T-helper 1 cell treated with Interleukin-12 subunit alpha and Interleukin-12 subunit beta and Interleukin-4 antibody, amounts not matched to agents 30 μg/mL and 1 μg/mL, for 36 hours (primary cell): ENCODE measurements around the gene MTA1.

ENCODE experiments used
- H3K27ac Mint-ChIP-seq: one replicate; pipeline ENCODE4 v1.8.0; 2021; ENCODE audit warnings: mild to moderate bottlenecking, mixed read lengths
- H3K27me3 Mint-ChIP-seq: one replicate; pipeline ENCODE4 v1.8.0; 2021; ENCODE audit warnings: low read depth, mixed read lengths
- H3K36me3 Mint-ChIP-seq: one replicate; pipeline ENCODE4 v1.8.0; 2021; ENCODE audit warnings: low read depth, mixed read lengths
- H3K4me1 Mint-ChIP-seq: one replicate; pipeline ENCODE4 v1.8.0; 2021; ENCODE audit warnings: low read depth, mixed read lengths
- H3K4me3 Mint-ChIP-seq: one replicate; pipeline ENCODE4 v1.8.0; 2021; ENCODE audit warnings: mild to moderate bottlenecking, moderate library complexity, mixed read lengths
- H3K9me3 Mint-ChIP-seq: one replicate; pipeline ENCODE4 v1.8.0; 2021; ENCODE audit warnings: mixed read lengths

MTA1 gene

GRCh38 chr14:105392131-105393090 lies 27.2 kb upstream of the MTA1 start:
- Mint-ChIP-seq H3K4me1 (peaks cover 3% of the 10 kb centered on the region), H3K27me3 (no peaks in the 10 kb centered on the region)

GRCh38 chr14:105393151-105393550 lies 26.5 kb upstream of the MTA1 start:
- Mint-ChIP-seq H3K4me1 (peaks cover 6% of the 10 kb centered on the region), H3K27ac (no peak overlapping the region), H3K9me3 (no peaks in the 10 kb centered on the region), H3K36me3 (peaks cover 2% of the 10 kb centered on the region), H3K27me3 (no peaks in the 10 kb centered on the region), H3K4me3 (no peak overlapping the region)

More at GRCh38 chr14:105392131-105393090, 27.2 kb upstream of the MTA1 start:
- Mint-ChIP-seq H3K36me3 (peaks cover 2% of the 10 kb centered on the region), H3K9me3 (no peaks in the 10 kb centered on the region), H3K4me3 (no peak overlapping the region), H3K27ac (no peak overlapping the region)

- H3K36me3 Mint-ChIP-seq, result peaks cover 2% of the 10 kb centered on the region
Measured at GRCh38 chr14:105394714-105395537, 24.7 kb upstream of the MTA1 start.

DNA sequence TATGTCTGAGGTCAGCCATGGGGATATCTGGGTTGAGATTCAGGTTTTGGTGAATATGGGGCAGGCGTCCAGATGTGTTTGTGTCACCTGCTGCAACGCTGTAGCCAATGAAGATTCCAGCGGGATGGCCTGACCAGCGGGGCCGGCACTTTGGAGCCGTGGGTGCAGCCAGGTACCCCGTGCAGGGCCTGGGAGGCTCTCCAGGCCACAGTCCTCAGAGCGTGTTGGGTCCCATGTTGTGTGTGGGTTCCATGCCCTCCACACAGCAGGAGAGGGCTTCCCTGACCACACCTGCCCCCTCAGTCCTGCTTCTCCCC lies 24.1 kb upstream of the MTA1 start:
- H3K36me3 Mint-ChIP-seq, result peaks cover 6% of the 10 kb centered on the region
- H3K9me3 Mint-ChIP-seq, result no peaks in the 10 kb centered on the region
- H3K4me3 Mint-ChIP-seq, result no peak overlapping the region
- H3K27me3 Mint-ChIP-seq, result no peaks in the 10 kb centered on the region
- no peak overlapping the region for H3K27ac Mint-ChIP-seq
- peaks cover 12% of the 10 kb centered on the region for H3K4me1 Mint-ChIP-seq

More at GRCh38 chr14:105394714-105395537, 24.7 kb upstream of the MTA1 start:
- H3K4me3 Mint-ChIP-seq, result no peak overlapping the region
- no peaks in the 10 kb centered on the region for H3K9me3 Mint-ChIP-seq
- peaks cover 12% of the 10 kb centered on the region for H3K4me1 Mint-ChIP-seq
- no peaks in the 10 kb centered on the region for H3K27me3 Mint-ChIP-seq
- no peak overlapping the region for H3K27ac Mint-ChIP-seq

GRCh38 chr14:105397350-105397931 lies 22.2 kb upstream of the MTA1 start:
- Mint-ChIP-seq H3K9me3 (no peaks in the 10 kb centered on the region), H3K36me3 (peaks cover 17% of the 10 kb centered on the region), H3K4me3 (peak overlapping the region; percentile 65), H3K27me3 (no peaks in the 10 kb centered on the region), H3K4me1 (peaks cover 13% of the 10 kb centered on the region), H3K27ac (peak overlapping the region; percentile 82)

GRCh38 chr14:105398044-105398725 lies 21.4 kb upstream of the MTA1 start, which contains the start of gene TEX22:
TSS of gene TEX22 (plus strand) at chr14:105398538. CDS start at chr14:105399341, 803 bp downstream.
- H3K4me1 Mint-ChIP-seq, result peaks cover 14% of the 10 kb centered on the region
- H3K9me3 Mint-ChIP-seq, result no peaks in the 10 kb centered on the region
- H3K4me3 Mint-ChIP-seq, result peak within 1 kb of the TSS; percentile 92

GRCh38 chr14:105398726-105399465 lies 20.7 kb upstream of the MTA1 start:
- H3K9me3 Mint-ChIP-seq, result no peaks in the 10 kb centered on the region
- peak overlapping the region; percentile 92 for H3K4me3 Mint-ChIP-seq
- no peaks in the 10 kb centered on the region for H3K27me3 Mint-ChIP-seq
- peak overlapping the region; percentile 89 for H3K27ac Mint-ChIP-seq
- H3K36me3 Mint-ChIP-seq, result peaks cover 17% of the 10 kb centered on the region
- peaks cover 14% of the 10 kb centered on the region for H3K4me1 Mint-ChIP-seq

More at GRCh38 chr14:105398044-105398725, 21.4 kb upstream of the MTA1 start, which contains the start of gene TEX22:
- Mint-ChIP-seq H3K27ac (peak within 1 kb of the TSS; percentile 89), H3K27me3 (no peaks in the 10 kb centered on the region), H3K36me3 (peaks cover 17% of the 10 kb centered on the region)

GRCh38 chr14:105399466-105399775 lies 20.2 kb upstream of the MTA1 start:
- Mint-ChIP-seq H3K36me3 (peaks cover 17% of the 10 kb centered on the region), H3K27me3 (no peaks in the 10 kb centered on the region), H3K4me1 (peaks cover 20% of the 10 kb centered on the region), H3K9me3 (no peaks in the 10 kb centered on the region), H3K4me3 (peak overlapping the region; percentile 92), H3K27ac (peak overlapping the region; percentile 20)

- Mint-ChIP-seq H3K27ac (no peak overlapping the region), H3K9me3 (no peaks in the 10 kb centered on the region), H3K4me3 (peak overlapping the region; percentile 92), H3K4me1 (peaks cover 26% of the 10 kb centered on the region), H3K27me3 (no peaks in the 10 kb centered on the region), H3K36me3 (peaks cover 20% of the 10 kb centered on the region)
Measured at GRCh38 chr14:105400016-105400415, 19.6 kb upstream of the MTA1 start.

- H3K36me3 Mint-ChIP-seq, result peaks cover 24% of the 10 kb centered on the region
- peaks cover 4% of the 10 kb centered on the region for H3K27me3 Mint-ChIP-seq
- H3K27ac Mint-ChIP-seq, result no peak overlapping the region
- no peaks in the 10 kb centered on the region for H3K9me3 Mint-ChIP-seq
- H3K4me1 Mint-ChIP-seq, result peaks cover 28% of the 10 kb centered on the region
- no peak overlapping the region for H3K4me3 Mint-ChIP-seq
Measured at GRCh38 chr14:105401699-105402098, 17.9 kb upstream of the MTA1 start.

DNA sequence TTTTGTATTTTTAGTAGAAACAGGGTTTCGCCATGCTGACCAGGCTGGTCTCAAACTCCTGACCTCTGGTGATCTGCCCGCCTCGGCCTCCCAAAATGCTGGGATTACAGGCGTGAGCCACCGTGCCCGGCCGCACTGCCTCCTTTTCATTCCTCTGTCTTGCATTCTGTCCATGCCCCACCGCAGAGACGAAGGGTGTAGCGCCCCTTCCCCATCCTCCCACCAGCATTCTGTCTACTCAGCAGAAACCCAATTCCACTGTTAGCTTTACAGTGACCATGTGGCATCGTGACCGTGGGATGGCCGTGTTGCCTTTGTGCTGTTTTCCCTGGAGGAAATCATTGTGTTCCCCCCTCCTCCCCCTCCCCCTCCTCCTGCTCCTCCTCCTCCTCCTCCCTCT lies 11.0 kb upstream of the MTA1 start:
- Mint-ChIP-seq H3K4me1 (peaks cover 19% of the 10 kb centered on the region), H3K27ac (no peak overlapping the region), H3K4me3 (no peak overlapping the region), H3K9me3 (no peaks in the 10 kb centered on the region), H3K27me3 (peaks cover 26% of the 10 kb centered on the region), H3K36me3 (peaks cover 12% of the 10 kb centered on the region)

DNA sequence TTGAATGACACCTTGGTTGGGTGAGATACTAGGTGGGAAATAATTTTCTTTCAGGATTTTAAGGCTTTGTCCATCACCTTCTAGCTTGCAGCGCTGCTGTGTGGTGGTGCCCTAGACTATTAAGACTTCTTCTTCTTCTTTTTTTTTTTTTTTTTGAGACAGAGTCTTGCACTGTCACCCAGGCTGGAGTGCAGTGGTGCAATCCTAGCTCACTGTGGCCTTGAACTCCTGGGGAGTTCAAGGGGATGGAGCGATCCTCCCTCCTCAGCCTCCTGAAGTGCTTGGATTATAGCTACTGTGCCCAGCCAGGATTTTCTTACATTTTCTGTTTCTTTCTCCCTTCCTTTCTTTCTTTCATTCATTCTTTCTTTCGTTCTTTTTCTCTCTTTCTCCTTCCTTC lies 10.3 kb upstream of the MTA1 start:
- Mint-ChIP-seq H3K4me3 (no peak overlapping the region), H3K36me3 (peaks cover 12% of the 10 kb centered on the region), H3K27ac (no peak overlapping the region), H3K27me3 (peaks cover 30% of the 10 kb centered on the region), H3K4me1 (peaks cover 15% of the 10 kb centered on the region), H3K9me3 (no peaks in the 10 kb centered on the region)

- Mint-ChIP-seq H3K36me3 (peaks cover 6% of the 10 kb centered on the region), H3K27ac (no peak overlapping the region), H3K9me3 (no peaks in the 10 kb centered on the region), H3K4me3 (no peak overlapping the region), H3K27me3 (peaks cover 30% of the 10 kb centered on the region), H3K4me1 (peaks cover 7% of the 10 kb centered on the region)
Measured at GRCh38 chr14:105410642-105411016, 9.0 kb upstream of the MTA1 start.
